ENCODE results near the gene TRIM72. TPM values are rescaled to one million over a fixed set of nuclear protein-coding genes. Genes with fewer than 3 reads are reported as not detected.
"Not testable (repeated sequence)": the region's sequence is repeated elsewhere in the genome, so short reads cannot be mapped to it uniquely, and the experiment has no call there.

Gene TRIM72, protein sequence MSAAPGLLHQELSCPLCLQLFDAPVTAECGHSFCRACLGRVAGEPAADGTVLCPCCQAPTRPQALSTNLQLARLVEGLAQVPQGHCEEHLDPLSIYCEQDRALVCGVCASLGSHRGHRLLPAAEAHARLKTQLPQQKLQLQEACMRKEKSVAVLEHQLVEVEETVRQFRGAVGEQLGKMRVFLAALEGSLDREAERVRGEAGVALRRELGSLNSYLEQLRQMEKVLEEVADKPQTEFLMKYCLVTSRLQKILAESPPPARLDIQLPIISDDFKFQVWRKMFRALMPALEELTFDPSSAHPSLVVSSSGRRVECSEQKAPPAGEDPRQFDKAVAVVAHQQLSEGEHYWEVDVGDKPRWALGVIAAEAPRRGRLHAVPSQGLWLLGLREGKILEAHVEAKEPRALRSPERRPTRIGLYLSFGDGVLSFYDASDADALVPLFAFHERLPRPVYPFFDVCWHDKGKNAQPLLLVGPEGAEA
- total RNA-seq, result under 1 TPM; 0.03 to 0.05 TPM

DNA sequence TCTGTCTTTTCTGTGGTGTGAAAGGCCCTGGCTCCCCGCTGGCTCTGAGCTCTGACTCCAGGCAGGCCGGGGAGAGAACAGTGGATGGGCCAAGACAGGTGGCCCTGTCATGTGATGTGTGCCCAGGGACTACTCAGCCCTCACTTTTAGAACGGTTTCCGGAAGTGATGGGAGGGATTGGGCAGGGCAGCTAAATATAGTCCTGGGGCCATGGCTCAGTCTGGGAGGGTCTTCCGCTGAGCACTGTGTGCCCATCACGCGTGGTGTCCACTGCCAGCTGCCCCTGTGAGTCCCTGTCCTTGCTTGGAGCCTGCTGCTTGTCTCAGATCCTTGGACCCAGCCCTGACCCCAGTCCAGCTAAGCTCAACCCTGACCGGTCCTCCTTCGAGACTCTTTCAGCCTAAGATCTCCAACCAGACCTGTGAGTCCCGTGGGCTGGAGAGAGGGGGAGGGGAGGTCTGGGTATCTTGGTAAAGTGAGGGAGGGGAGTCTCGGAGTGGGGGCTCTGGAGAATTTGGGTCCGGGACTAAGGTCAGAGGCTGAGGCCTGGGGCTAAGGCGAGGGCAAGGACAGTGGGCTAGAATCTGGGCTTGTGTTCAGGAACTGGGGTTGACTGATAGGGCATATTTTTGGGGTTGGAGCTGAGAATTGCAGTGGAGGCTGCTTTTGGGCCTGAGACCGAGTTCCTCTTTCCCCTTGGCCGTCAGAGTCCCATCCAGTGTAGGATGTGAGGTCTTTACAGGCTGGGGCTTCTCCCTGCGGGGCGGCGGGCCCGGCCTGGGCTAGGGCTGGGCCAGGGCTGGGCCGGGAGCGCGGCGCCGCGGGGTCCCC lies at the start of gene TRIM72:
Gene TRIM72, plus strand, starts transcription at position 243 of the 831 bp plus-strand sequence. CDS start 620 bp downstream, outside the sequence.
- ChIA-PET CTCF (interaction anchor here (0.9 to 2.9 kb wide), 4 partner anchors 12 to 169 kb away, joined by 3 to 10 read pairs (median 4); partner anchors contain the start of gene PYCARD), POLR2A (interaction anchor here (1.0 to 4.6 kb wide), 4 partner anchors 11 to 50 kb away, joined by 3 to 45 read pairs (median 4); partner anchors contain the start of genes FUS and PYCARD)
- Mint-ChIP-seq H3K36me3 (ENCODE audit: low read depth) (no peaks in the 10 kb centered on the region), H3K27me3 (peaks cover 46% of the 10 kb centered on the region), H3K27ac (no peak within 1 kb of the TSS), H3K4me1 (peaks cover 32% of the 10 kb centered on the region), H3K4me3 (no peak within 1 kb of the TSS), H3K9me3 (no peaks in the 10 kb centered on the region)
- DNase-seq, result no peak

DNA sequence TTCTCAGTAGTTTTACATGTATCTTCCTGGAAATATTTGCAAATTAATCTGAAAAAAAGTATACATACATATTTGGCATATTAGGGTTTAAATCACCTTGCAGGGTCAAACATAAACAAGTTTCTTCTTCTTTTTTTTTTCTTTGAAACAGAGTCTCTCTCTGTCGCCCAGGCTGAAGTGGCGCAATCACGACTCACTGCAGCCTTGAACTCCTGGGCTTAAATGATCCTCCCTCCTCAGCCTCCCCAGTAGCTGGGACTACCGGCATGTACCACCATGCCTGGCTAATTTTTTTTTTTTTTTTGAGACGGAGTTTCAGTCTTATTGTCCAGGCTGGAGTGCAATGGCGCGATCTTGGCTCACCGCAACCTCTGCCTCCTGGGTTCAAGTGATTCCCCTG lies 46.6 kb upstream of the TRIM72 start:
- Mint-ChIP-seq H3K27me3 (peaks cover 2% of the 10 kb centered on the region), H3K4me1 (no peaks in the 10 kb centered on the region), H3K36me3 (ENCODE audit: low read depth) (no peaks in the 10 kb centered on the region), H3K4me3 (no peak overlapping the region), H3K27ac (no peak overlapping the region), H3K9me3 (no peaks in the 10 kb centered on the region)
- CTCF ChIA-PET, result no interaction called here
- DNase-seq, result no peak
- POLR2A ChIA-PET, result interaction anchor here (1.3 to 3.4 kb wide), 2 partner anchors 10 to 13 kb away, joined by 4 to 16 read pairs; partner anchors contain the start of gene FUS

DNA sequence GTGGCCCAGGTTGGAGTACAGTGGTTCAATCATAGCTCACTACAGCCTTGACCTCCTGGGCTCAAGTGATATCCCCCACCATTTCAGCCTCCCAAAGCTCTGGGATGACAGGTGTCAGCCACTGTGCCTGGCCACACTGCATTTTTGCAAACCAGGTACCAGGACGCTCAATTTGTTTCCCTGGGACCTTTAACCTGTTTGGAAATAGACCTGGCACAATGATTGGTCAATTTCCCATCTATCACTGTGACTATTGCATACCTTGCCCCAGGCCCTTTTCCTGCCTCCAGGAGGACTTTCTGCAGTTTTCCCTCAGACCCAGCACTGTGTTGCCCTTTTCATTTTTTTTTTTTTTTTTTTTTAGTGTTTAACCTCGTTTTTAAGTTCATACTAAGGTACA lies 45.1 kb upstream of the TRIM72 start:
- ChIA-PET POLR2A (interaction anchor here (0.7 kb wide), 1 partner anchor 9 kb away, joined by 3 read pairs; no protein-coding TSS in a partner anchor), CTCF (no interaction called here)
- Mint-ChIP-seq H3K9me3 (no peaks in the 10 kb centered on the region), H3K27me3 (no peaks in the 10 kb centered on the region), H3K36me3 (ENCODE audit: low read depth) (no peaks in the 10 kb centered on the region), H3K4me1 (no peaks in the 10 kb centered on the region), H3K4me3 (no peak overlapping the region), H3K27ac (no peak overlapping the region)
- DNase-seq, result no peak

DNA sequence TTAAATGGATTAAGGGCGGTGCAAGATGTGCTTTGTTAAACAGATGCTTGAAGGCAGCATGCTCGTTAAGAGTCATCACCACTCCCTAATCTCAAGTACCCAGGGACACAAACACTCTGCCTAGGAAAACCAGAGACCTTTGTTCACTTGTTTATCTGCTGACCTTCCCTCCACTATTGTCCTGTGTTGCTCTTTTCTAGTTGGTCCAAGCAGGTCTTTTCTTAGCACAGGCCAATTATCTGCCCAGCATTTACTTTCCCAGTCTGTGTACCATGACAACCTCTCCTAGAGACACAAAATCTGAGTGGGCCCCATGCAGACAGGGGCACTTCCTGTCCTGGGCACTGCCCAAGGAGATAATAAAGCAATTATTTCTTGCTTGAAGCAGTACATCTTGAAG lies 43.9 kb upstream of the TRIM72 start:
- H3K4me3 Mint-ChIP-seq; POLR2A ChIA-PET; H3K4me1 Mint-ChIP-seq; H3K36me3 Mint-ChIP-seq (ENCODE audit: low read depth); H3K27me3 Mint-ChIP-seq; DNase-seq; H3K9me3 Mint-ChIP-seq; H3K27ac Mint-ChIP-seq; CTCF ChIA-PET: not testable (repeated sequence)

DNA sequence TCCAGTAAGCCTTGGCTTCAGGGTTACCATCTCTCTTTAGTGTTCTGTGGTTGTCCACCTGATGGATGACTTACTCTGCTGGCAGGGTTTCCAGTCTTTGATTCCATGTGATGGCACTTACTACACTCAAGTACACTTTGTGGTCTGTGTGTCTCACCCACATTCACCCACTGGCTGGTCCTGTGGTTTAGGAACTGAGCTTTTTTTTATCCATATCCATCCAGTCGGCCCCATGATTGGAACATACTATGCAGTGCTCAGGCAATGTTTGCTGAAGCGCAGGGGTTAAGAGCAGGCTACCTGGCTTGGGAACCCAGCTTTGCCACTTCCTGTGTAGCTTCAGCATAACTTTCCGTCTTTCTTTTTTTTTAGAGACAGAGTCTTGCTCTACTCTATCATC lies 36.8 kb upstream of the TRIM72 start:
- Mint-ChIP-seq H3K4me1 (peaks cover 29% of the 10 kb centered on the region), H3K36me3 (ENCODE audit: low read depth) (peaks cover 21% of the 10 kb centered on the region), H3K4me3 (peak overlapping the region; percentile 1), H3K27ac (peak overlapping the region; percentile 72), H3K27me3 (peaks cover 2% of the 10 kb centered on the region), H3K9me3 (no peaks in the 10 kb centered on the region)
- ChIA-PET CTCF (interaction anchor here (1.0 to 1.8 kb wide), 4 partner anchors 13 to 276 kb away, joined by 3 to 17 read pairs (median 5); partner anchors contain the start of gene HSD3B7), POLR2A (interaction anchor here (0.6 to 4.8 kb wide), 12 partner anchors 9 to 696 kb away, joined by 3 to 96 read pairs (median 4); partner anchors contain the start of genes ARMC5, ITGAX, KAT8 and PYCARD)
- DNase-seq, result peak; percentile 68

DNA sequence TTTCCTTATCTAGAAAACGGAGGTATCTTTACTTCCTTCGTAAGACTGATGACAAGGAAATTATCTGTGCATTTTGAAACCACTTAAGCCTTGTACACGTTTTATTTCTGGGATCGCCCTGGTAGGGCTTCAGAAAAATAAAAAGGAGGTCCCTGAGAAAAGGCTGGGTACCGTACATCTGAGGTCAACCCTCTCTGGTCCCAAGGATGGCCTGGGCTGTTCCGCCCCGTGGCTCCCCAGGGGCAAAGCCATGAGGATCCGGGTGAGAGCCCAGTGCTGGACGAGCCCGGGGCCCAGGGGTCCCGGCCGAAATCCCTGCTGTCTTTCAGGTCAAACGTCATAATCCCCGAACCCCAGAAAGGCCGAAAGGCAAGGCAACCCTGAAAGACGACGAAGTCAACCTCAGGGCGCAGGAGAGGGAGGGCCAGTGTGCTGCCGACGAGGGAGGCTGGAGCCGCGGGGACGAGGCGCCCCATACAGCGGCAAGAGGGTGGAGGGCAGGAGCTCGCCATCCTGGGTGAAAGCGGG lies 34.6 kb upstream of the TRIM72 start:
- peak overlapping the region; percentile 98 for H3K27ac Mint-ChIP-seq
- POLR2A ChIA-PET, result interaction anchor here (0.7 to 4.8 kb wide), 52 partner anchors 8 to 698 kb away, joined by 3 to 96 read pairs (median 5); partner anchors contain the start of genes ARMC5, KAT8, PHKG2 and PYCARD
- H3K4me1 Mint-ChIP-seq, result peaks cover 50% of the 10 kb centered on the region
- no peaks in the 10 kb centered on the region for H3K9me3 Mint-ChIP-seq
- H3K36me3 Mint-ChIP-seq (ENCODE audit: low read depth), result peaks cover 43% of the 10 kb centered on the region
- DNase-seq, result no peak
- peak overlapping the region; percentile 93 for H3K4me3 Mint-ChIP-seq
- CTCF ChIA-PET, result interaction anchor here (1.2 to 2.1 kb wide), 3 partner anchors 21 to 281 kb away, joined by 3 to 16 read pairs (median 5); no protein-coding TSS in a partner anchor
- H3K27me3 Mint-ChIP-seq, result peaks cover 2% of the 10 kb centered on the region

DNA sequence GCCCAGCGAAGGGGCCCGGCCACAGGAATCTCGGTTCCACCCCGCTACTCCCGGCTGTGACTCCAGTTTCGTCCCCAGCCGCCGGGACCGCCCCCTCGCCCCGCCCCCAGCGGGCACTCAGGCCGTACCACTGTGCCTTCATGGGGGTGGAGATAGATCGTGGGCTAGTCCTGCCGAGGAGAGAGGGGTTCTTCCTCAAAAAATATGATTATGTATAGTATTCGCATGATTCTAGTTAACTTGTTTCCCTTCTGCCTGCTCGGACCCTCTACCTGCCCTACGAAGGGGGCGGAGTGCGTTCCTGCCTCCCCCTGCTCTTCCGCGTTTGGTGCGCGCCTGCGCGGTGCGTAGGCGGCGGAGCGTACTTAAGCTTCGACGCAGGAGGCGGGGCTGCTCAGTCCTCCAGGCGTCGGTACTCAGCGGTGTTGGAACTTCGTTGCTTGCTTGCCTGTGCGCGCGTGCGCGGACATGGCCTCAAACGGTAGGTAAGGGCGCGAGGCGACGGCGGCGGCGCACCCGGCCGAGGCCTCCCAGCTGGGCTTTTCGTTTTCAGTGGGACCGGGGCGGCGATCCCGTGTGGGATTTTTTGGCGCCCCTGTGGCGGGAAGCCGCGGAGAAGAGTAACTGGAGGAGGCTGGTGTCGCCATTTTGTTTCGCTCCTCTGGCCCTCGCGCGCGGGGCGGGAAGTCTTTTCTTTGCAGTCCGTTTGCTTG lies 34.0 kb upstream of the TRIM72 start, which contains the start of gene FUS:
Gene FUS, plus strand, starts transcription at position 393 of the 713 bp plus-strand sequence. Its CDS starts 76 bp downstream, at position 469.
- POLR2A ChIA-PET, result interaction anchor here (0.7 to 4.8 kb wide), 62 partner anchors 8 to 697 kb away, joined by 3 to 96 read pairs (median 5); partner anchors contain the start of genes ARMC5, KAT8, PHKG2 and PYCARD
- DNase-seq, result peak; percentile 91

DNA sequence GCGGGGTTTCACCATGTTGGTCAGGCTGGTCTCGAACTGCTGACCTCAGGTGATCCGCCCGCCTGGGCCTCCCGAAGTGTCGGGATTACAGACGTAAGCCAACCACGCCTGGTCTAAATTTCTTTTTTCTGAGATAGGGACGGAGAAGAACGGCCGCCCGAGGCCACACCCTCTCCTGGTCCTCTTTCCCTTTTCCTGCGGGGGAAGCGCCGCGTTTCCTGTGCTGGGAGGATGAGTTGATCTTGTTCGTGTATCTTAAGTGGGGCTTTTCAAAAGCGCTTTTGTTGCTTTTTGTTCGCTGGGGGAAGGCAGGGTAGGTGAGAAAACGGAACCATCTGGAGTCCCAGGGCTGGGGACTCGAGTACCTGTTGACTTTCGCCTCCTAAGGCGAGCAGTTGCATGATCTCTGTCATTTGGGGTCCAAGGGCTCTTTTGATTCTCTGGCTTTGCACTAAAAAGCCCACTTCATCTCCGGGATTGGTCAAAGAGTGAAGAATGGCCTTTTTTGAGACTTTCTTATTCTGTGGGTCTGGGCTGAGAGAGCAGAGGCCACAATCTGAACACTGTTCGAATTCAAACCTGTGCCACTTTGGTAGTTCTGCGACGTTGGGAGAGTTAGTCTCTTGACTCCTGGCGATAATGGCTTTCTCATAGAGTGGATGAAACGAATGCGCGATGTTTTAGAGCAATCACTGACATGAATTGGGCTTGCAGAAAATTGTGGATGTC lies 32.7 kb upstream of the TRIM72 start:
- peak; percentile 49 for DNase-seq
- peaks cover 61% of the 10 kb centered on the region for H3K36me3 Mint-ChIP-seq (ENCODE audit: low read depth)
- peak overlapping the region; percentile 93 for H3K4me3 Mint-ChIP-seq
- peak overlapping the region; percentile 98 for H3K27ac Mint-ChIP-seq
- peaks cover 67% of the 10 kb centered on the region for H3K4me1 Mint-ChIP-seq
- H3K9me3 Mint-ChIP-seq, result no peaks in the 10 kb centered on the region
- H3K27me3 Mint-ChIP-seq, result peaks cover 2% of the 10 kb centered on the region
- ChIA-PET POLR2A (interaction anchor here (0.7 to 6.9 kb wide), 40 partner anchors 10 to 696 kb away, joined by 3 to 96 read pairs (median 7); partner anchors contain the start of genes ARMC5, KAT8, PYCARD and PYDC1), CTCF (interaction anchor here (0.9 to 2.9 kb wide), 4 partner anchors 19 to 275 kb away, joined by 3 to 13 read pairs (median 4); partner anchors contain the start of gene KAT8)

More for the DNA sequence above, 34.0 kb upstream of the TRIM72 start, which contains the start of gene FUS:
- Mint-ChIP-seq H3K27me3 (peaks cover 2% of the 10 kb centered on the region), H3K4me3 (peak within 1 kb of the TSS; percentile 93), H3K27ac (peak within 1 kb of the TSS; percentile 98), H3K36me3 (ENCODE audit: low read depth) (peaks cover 47% of the 10 kb centered on the region), H3K4me1 (peaks cover 53% of the 10 kb centered on the region), H3K9me3 (no peaks in the 10 kb centered on the region)
- CTCF ChIA-PET, result interaction anchor here (0.8 to 2.1 kb wide), 7 partner anchors 9 to 280 kb away, joined by 3 to 16 read pairs (median 4); partner anchors contain the start of gene KAT8

DNA sequence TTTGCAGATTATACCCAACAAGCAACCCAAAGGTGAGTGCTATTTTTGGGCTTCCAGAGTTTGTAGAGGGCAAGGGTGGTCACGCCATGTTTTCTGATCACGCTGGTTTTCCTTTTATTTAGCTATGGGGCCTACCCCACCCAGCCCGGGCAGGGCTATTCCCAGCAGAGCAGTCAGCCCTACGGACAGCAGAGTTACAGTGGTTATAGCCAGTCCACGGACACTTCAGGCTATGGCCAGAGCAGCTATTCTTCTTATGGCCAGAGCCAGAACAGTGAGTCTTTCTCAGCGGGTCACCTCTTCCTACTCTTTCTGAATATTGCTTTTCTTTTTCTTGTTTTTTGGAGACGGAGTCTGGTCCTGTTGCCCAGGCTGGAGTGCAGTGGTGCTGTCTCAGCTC lies 31.5 kb upstream of the TRIM72 start:
- ChIA-PET CTCF (interaction anchor here (1.4 to 2.9 kb wide), 3 partner anchors 18 to 200 kb away, joined by 5 to 13 read pairs (median 6); no protein-coding TSS in a partner anchor), POLR2A (interaction anchor here (0.8 to 6.9 kb wide), 8 partner anchors 12 to 686 kb away, joined by 3 to 77 read pairs (median 8); partner anchors contain the start of genes ARMC5, KAT8, PYCARD and ZNF646)
- Mint-ChIP-seq H3K27ac (peak overlapping the region; percentile 65), H3K4me1 (peaks cover 72% of the 10 kb centered on the region), H3K36me3 (ENCODE audit: low read depth) (peaks cover 72% of the 10 kb centered on the region), H3K9me3 (no peaks in the 10 kb centered on the region), H3K4me3 (peak overlapping the region; percentile 93), H3K27me3 (no peaks in the 10 kb centered on the region)
- no peak for DNase-seq

DNA sequence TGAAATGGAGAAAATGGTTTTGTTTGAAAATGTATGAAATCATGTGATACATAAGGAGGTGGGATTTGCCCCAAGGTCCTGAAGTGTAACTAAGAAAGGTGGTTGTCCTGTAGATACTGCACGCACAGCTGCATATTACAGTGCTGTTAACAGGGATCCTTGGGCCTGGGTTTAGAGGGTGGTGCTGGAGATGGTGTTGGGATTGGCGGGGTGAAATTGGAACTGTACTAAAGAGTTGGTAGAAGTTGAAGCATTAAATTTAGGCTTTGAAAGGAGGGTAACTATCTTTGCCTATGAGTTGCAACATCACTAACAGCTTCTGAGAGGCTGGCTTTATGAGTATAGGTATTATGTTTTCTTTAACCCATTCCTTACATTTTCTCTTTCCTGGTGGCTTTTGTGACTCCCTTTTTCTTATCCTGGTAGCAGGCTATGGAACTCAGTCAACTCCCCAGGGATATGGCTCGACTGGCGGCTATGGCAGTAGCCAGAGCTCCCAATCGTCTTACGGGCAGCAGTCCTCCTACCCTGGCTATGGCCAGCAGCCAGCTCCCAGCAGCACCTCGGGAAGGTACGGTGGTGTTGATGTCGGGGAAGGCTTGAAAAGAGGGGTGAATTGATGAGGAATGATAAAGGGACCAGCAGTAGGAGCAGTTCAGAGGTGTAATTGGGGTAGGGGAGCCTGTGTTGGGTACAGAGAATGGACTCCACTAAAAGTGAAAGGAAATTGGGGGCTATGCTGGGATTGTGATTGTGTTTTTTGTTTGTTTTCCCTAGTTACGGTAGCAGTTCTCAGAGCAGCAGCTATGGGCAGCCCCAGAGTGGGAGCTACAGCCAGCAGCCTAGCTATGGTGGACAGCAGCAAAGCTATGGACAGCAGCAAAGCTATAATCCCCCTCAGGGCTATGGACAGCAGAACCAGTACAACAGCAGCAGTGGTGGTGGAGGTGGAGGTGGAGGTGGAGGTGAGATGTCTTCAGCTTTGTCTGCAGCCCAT lies 30.2 kb upstream of the TRIM72 start:
- POLR2A ChIA-PET, result interaction anchor here (1.9 to 6.9 kb wide), 5 partner anchors 11 to 275 kb away, joined by 5 to 77 read pairs (median 10); partner anchors contain the start of genes ARMC5, KAT8 and PYCARD
- Mint-ChIP-seq H3K27me3 (no peaks in the 10 kb centered on the region), H3K4me1 (peaks cover 76% of the 10 kb centered on the region), H3K27ac (peak overlapping the region; percentile 41), H3K9me3 (no peaks in the 10 kb centered on the region), H3K4me3 (peak overlapping the region; percentile 93), H3K36me3 (ENCODE audit: low read depth) (peaks cover 85% of the 10 kb centered on the region)
- DNase-seq, result no peak
- CTCF ChIA-PET, result interaction anchor here (1.1 to 2.9 kb wide), 3 partner anchors 17 to 199 kb away, joined by 5 to 13 read pairs (median 6); no protein-coding TSS in a partner anchor

Data from activated CD4-positive, alpha-beta memory T cell treated with anti-CD3 and anti-CD28 coated beads, Interleukin-2, amount 10 ng/mL, durations not matched to agents 7 days and 5 days (primary cell).